HG03520 (cell line): Measurements from ENCODE around the gene LDHB.
A peak's percentile ranks its signal among the peaks of the same experiment; 100 is the strongest.
"Not testable (repeated sequence)": the region's sequence is repeated elsewhere in the genome, so short reads cannot be mapped to it uniquely, and the experiment has no call there.

Source experiments
- ATAC-seq: cut with Tn5 transposase; IDR thresholded peaks from one replicate; pipeline ENCODE4 v1.9.1; 2021; ENCODE audit warnings: mild to moderate bottlenecking, moderate library complexity; ENCODE audit not compliant: unreplicated experiment

The LDHB gene

DNA sequence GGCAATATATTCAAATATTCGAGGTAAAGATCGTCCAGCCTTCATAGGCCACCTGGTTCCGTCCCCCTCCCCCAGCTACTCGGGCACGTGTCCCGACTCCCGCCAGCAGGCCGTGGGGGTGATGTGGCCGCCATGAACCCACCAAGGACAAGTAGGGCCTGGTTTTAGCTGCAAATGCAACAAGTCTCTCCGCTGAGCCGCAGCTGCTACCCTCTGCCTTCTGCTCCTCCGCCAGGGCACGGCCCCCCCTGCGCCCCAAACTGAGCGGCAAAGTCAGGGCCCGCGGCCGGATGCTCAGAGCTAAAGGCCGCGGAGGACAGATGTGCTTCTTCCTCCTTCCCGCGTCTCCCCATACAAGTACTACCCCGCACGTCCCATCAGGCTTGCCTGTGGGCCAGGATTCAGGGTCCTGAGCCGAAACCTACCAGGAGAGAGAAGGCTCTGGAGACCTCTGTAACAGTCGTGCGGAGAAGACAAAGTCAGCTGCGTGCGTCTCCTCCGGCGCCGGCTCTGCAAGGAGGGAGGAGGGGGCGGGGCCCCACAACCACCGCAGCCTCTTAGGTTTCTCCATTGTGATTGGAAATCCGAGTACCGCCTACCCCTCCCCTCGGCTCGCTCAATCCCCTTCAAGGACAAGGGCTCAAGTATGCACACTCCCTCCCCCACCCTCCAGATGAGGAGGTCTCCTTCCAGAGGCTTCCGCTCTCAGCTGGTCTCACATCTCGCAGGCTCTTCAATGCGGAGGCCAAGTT is at the start of gene LDHB:
LDHB (minus strand) TSS at position 517 of the 752 bp plus-strand sequence. CDS start 3,171 bp downstream, outside the sequence.
- peak; percentile 93 for ATAC-seq

DNA sequence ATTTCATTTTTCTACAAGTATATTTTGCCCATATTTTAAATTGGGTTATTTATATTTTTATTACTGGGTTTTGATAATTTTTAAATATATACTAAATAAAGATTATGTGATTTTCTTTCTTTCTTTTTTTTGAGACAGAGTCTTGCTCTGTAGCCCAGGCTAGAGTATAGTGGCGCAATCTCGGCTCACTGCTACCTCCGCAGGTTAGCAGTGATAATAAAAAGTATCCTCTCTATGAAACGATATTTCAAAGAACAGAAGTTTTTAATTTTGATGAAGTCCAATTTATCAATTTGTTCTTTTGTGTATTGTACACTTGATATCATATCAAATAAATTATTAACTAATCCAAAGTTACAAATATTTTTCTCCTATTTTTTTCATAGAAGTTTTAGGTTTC is 47.2 kb upstream of the LDHB start:
- no peak for ATAC-seq

DNA sequence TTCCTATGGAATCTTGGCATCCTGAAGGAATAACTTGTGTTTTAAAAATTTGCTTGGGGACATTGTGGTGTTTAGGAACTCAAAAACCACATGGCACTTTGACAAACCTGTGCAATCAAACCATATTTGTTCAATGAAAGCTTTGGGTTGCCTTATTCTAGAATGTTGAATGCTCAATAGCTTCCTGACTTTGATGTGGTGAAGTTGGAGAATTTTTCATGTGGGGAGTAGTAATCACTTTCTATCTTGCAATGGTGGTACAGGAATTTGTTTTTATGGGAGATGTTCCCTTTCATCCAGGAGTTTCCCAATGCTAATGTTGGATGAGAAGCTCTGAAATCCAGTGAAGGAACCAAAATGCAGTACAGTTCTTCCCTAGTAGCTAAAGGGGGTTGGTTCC is 42.2 kb upstream of the LDHB start:
- ATAC-seq = no peak

DNA sequence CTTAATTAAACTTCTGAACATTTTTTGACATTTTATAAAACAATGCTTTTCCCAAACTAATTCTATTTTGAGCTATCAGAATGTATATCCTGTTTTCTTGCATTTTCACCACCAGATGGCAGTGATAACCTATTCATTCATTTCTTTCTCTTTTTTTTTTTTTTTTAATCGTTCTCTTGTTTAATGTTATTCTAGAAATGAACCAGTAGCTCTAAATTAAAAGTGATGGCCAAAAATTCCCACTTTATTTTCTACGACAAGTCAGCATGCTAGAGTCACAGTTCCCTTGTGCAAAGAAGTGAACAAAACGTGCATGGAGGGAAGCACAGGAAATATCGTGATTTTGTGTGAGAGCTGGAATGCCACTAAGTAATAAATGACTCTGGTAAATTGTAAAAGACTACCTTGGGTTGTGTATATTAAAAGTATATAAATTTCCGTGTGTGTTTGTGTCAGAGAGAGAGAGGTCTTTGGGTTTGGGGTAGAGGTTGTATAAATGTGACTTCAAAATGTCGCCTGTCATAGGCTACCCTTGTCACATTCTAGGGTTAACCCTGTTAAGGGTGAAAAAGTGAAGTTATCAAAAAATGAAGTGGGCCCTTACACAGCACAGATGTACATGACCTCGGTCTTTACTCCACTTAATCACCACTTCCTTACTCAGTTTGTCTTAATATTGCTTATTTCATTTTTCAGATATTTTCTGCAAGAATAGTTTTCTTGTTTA is 40.4 kb upstream of the LDHB start:
- no peak for ATAC-seq

DNA sequence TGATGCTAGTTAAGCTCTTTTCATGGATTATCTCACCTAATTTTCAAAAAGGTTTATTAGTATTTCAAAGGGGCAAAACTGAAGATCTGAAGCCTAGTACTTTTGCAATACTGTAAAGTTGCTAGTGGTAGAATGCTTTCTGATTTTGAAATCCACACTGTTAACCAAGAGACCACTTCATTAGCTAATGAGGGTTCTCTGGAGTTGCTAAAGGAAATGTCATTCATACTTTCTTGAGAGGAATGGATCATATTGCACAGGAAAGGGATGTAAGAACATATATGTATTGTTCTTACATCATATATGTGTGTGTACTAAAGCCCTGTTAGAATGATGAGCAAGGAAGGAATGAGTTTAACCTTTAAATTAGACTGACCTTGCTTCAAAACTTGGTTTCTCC is 39.0 kb upstream of the LDHB start:
- no peak for ATAC-seq

DNA sequence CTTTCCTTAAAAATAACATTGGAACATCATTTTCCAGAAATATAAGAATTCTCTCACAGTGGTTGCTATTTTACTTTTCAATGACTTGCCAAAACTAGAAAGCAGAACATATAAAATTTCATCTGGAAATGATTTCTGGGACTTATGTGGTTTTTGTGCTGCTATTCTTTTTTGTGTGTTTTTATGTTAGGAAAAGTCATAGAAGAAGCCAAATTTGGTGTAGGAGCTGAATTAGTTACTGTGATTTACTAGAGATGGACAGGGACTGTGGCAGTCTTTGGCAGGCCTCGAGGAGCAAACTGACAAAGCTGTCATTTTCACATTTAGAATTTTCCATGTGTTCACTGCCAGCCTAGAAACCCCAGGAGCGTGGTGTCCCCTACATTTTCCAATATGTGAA is 38.3 kb upstream of the LDHB start:
- no peak for ATAC-seq

DNA sequence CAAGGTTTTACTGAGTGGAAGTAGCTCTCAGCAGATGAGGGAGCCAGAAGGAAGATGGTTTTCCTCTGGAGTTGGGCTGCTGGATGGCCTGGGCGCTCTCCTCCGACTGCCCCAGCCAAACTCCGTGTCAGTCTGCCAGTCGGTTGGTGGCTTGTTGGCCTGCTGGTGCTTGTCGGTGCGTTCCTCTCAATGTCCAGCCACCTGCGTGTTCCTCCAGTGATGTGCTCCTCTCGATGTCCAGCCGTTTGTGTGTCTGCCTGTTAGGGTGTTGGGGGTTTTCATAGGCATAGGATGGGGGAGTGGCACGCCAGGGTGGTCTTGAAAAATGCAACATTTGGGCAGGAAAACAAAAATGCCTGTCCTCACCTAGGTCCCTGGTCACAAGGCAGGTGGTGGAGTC is 37.0 kb upstream of the LDHB start:
- no peak for ATAC-seq

DNA sequence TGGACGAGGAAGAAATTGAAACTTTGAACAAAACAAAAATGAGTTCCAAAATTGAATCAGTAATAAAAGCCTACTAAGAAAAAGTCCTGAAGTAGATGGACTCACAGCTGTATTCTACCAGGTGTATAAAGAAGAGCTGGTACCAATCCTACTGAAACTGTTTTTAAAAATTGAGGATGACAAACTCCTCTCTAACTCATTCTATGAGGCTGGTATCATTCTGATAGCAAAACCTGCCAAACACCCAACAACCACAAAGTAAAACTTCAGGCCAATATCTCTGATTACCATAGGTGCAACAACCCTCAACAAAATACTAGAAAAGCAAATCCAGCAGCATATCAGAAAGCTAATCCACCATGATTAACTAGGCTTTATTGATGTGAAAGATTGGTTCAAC is 33.9 kb upstream of the LDHB start:
- ATAC-seq = no peak

DNA sequence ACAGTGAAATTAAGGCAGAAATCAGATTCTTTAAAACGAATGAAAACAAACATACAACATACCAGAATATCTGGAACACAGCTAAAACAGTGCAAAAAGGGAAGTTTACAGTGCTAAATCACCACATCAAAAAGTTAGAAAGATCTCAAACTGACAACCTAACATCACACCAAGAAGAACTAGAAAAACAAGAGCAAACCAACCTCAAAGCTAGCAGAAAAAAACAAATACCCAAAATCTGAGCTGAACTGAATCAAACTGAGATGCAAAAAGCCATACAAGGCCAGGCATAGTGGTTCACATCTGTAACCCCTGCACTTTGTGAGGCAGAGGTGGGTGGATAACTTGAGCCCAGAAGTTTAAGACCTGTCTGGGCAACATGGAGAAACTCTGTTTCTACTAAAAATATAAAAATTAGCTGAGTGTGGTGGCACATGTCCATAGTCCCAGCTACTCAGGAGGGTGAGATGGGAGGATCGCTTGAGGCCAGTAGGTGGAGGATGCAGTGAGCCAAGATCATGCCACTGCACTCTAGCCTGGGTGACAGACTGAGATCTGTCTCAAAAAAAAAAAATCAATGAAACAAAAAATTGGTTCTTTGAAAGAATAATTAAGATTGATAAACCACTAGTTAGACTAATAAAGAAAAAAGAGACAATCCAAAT is 33.2 kb upstream of the LDHB start:
- no peak for ATAC-seq

DNA sequence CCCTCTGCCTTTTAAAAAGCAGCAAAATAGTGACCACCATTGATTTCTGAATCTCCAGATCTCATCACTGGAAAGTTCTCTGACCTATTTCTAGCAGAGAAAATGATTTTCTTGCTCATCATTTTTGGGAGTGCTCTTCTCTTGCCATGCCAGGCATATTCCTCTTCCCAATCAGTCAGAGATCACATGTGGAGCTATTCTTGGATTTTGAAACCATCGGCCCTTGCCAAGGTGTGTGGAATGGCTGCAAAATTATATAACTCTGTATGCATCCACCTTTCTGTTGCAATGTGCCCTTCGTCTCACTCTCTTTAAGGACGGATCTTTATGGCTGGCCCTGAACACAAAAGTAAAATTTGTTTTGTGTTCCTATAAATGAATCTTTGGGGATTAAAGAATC is 25.5 kb upstream of the LDHB start:
- ATAC-seq = no peak

DNA sequence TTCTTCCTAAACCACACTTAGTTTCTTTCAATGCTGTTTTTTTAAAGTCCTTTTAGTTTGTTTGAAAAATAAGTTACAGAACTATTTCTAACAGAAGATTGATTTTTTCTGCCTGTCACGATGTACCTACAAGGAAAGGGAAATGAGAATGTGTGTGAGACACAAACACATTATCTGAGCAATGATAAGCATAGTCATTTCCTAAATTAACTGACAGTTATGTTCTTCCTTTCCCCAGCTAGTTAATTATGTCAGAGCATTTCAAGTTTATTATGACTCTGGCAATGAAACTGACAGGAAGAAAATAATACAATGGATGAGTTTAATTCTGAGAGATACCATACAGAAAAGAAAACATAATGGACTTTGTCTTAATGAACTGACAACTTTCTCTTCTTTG is 21.3 kb upstream of the LDHB start:
- ATAC-seq = no peak

DNA sequence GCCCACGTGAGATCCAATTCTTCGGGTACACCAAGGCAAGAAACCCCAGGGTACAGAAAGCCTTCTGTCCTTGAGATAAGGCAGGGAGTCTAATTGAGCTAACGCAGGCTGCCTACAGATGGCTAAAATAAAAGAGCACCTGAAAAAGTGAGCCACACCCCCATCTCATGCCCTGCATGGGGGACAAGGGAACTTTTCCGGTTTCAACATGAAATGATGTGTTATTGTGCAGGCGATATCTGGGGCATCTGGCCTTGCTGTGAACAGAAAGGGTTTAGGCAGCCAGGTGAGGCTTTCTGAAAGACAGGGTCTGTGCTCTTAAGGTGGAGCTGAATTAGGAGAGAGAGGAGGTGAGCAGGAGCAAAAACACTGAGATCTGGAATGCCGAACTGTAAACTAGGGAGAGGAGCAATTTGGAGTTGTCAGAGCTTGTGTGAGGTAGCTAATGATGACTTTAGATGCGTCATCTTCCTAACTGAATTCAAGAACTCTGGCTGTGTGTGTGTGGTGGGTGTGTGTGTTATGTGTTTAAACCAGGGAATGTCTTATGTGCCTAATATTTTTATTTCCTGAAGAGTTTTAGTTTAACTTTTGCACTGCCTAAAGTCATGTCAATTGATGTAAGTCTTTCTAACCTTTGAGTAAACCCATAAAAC is 20.1 kb upstream of the LDHB start:
- no peak for ATAC-seq

DNA sequence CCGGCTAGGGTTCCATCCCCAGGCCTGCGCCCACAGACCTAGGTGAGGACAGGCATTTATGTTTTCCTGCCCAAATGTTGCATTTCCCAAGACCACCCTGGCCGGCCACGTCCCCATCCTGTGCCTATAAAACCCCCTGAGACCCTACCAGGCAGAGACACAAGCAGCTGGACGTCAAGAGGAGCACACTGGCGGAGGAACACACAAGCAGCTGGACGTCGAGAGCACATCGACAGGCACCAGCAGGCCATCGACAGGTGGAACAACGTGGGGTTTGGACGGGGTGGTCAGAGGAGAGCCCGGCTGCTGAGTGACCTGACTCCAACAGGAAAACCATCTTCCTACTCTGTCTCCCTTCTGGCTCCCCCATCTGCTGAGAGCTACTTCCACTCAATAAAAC is 19.6 kb upstream of the LDHB start:
- no peak for ATAC-seq

DNA sequence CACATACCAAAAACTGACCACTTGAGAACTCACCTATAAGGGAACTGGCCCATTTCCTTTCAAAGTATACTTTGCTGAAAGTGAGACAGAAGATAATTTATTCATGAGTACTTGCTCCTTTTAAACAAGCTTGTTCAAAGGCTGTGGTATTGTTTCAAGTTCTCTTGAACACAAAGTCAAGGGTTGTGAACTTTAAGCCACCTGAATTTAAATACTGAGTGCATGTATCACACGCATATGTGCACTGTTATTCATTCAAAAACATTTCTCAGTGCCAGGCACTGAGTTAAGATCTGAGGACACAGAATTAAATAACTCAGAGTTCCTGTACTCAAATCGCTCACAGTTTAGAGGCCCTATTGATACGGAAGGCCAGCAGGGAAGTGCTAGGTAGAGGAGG is 19.1 kb upstream of the LDHB start:
- no peak for ATAC-seq

DNA sequence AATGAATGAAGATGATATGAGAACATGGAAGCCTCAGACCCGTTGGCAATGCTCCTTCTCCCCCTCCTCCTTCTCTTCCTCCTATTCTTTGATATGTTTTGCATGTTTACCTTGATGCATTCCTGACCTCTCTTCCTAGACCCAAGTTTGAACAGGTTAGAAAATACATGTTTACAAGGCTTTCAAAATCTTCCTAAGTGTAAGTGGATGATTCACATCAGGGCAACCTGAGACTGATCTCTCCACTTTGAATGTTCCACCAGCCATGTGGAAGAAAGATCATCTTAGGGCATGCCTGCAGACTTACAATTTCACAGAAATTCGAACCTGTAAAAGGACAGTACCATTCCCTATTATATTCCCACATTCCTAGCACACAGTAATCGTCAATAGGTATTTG is 18.0 kb upstream of the LDHB start:
- no peak for ATAC-seq

DNA sequence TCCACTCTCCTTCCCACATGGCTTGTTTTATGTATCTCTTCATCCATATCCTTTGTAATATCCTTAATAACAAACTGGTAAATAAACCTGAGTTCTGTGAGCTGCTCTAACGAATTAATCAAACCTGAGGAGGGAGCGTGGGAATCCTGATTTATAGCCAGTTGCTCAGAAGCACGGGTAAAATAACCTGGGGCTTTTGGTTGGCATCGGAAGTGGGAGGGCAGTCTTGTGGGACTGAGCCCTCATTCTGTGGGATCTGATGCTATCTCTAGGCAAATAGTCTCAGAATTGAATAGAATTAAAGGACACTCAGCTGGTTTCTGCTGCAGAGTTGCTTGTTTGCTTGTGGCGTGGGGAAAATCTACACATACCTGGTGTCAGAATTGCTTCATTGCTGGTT is 17.5 kb upstream of the LDHB start:
- no peak for ATAC-seq

DNA sequence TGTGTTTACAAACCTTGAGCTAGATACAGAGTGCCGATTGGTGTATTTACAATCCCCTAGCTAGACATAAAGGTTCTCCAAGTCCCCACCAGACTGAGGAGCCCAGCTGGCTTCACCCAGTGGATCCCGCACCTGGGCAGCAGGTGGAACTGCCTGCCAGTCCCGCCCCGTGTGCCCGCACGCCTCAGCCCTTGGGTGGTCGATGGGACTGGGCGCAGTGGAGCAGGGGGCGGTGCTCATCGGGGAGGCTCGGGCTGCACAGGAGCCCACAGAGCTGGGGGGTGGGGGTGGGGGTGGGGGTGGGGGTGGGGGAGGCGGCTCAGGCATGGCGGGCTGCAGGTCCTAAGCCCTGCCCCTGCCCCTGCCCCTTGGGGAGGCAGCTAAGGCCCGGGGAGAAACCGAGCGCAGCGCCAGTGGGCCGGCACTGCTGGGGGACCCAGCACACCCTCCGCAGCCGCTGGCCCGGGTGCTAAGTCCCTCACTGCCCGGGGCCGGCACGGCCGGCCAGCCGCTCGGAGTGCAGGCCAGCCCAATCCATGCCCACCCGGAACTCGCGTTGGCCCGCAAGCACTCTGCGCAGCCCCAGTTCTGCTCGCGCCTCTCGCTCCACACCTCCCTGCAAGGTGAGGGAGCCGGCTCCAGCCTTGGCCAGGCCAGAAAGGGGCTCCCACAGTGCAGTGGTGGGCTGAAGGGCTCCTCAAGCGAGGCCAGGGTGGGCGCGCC is 16.3 kb upstream of the LDHB start:
- ATAC-seq = not testable (repeated sequence)

DNA sequence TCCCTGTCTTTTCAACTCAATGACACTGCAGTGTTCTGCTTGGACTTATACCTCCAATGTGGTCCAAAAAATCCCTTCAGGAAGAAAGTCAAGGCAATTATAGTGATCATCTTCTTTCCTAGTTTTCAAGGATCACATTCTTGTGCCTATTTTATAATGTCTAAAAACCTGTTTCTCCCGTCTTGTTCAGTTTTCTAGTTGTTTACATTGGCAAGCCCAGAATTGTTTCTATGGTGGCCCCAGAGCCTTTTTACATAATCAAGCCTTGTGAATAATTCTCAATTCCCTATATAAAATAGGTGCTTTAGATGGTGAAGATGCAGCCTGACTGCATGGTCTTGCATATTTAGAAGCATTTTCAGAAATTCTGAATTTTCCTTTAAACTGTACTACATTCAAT is 14.5 kb upstream of the LDHB start:
- ATAC-seq = no peak

DNA sequence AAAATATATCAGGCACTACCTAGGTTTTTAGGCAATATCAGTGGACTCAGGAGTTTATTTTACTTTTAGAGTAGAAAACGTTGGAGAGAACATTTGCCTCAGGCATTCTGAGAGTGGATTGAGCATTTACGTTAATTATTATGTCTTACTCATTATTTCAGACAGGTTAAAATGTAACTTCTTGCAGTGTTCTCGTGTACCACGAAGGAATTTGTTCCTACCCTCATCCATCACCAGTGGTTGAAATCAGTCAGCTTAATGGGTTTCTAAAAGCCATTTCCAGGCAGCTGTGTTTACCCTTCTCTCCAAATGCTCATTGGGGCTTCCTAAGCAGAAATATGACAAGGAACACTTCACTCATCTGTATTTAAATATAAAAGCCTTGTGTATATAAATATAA is 9.1 kb upstream of the LDHB start:
- ATAC-seq = no peak

DNA sequence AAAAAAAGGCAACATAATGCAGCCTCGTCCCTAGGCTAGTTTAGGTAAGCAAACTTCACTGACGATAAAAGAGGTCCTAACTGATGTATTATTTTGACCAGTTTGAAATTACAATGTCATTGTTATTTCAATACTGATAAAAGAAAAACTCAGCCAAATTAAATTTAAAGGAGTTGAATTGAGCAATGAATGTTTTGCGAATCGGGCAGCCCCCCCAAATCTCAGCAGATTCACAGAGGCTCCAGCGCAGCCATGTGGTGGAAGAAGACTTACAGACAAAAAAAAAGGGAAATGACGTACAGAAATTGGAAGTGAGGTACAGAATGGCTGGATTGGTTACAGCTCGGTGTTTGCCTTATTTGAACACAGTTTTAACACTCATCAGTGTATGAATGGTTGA is 8.2 kb upstream of the LDHB start:
- no peak for ATAC-seq
